Liver (tissue), 3 donors: ENCODE measurements around the gene KERA.

Experiments
- ATF3 ChIP-seq: IDR thresholded peaks from 2 replicates; pipeline ENCODE4 v1.6.1; 2016; ENCODE audit warnings: antibody characterized with exemption
- CTCF ChIP-seq: fragments of 150-350 bp; IDR thresholded peaks from 2 replicates; pipeline ENCODE4 v1.5.1; 2017; ENCODE audit warnings: improper control_type of control experiment, low read depth, low read length; ENCODE audit not compliant: missing input control
- EGR1 ChIP-seq, 2 donors: IDR thresholded peaks; 2 replicates each; pipeline ENCODE4 v1.6.1; 2016 to 2018; ENCODE audit warnings: antibody characterized with exemption in 2 of 2, low read depth in 2 of 2
- GABPA ChIP-seq, 2 donors: IDR thresholded peaks in 1 of 2; conservative IDR thresholded peaks in 1 of 2; 2 replicates each; pipeline ENCODE4 v1.6.1; 2016; ENCODE audit warnings: antibody characterized with exemption in 2 of 2, mild to moderate bottlenecking in 1 of 2, moderate library complexity in 1 of 2
- HNF4G ChIP-seq: IDR thresholded peaks from 2 replicates; pipeline ENCODE4 v1.6.1; 2016; ENCODE audit warnings: antibody characterized with exemption
- JUND ChIP-seq, 2 donors: IDR thresholded peaks; 2 replicates each; pipeline ENCODE4 v1.6.1; 2016; ENCODE audit warnings: antibody characterized with exemption in 2 of 2
- NR2F2 ChIP-seq: IDR thresholded peaks from 2 replicates; pipeline ENCODE4 v1.6.1; 2016; ENCODE audit warnings: antibody characterized with exemption
- RAD21 ChIP-seq, 2 donors: IDR thresholded peaks; 2 replicates each; pipeline ENCODE4 v1.6.1; 2016; ENCODE audit warnings: antibody characterized with exemption in 2 of 2, mild to moderate bottlenecking in 2 of 2
- REST ChIP-seq: IDR thresholded peaks from 2 replicates; pipeline ENCODE4 v1.6.1; 2016; ENCODE audit warnings: antibody characterized with exemption, mild to moderate bottlenecking
- TAF1 ChIP-seq: conservative IDR thresholded peaks from 2 replicates; pipeline ENCODE4 v1.6.1; 2016; ENCODE audit warnings: antibody characterized with exemption, mild to moderate bottlenecking
- ZBTB33 ChIP-seq: IDR thresholded peaks from 2 replicates; pipeline ENCODE4 v1.6.1; 2016; ENCODE audit warnings: antibody characterized with exemption
- TF ChIP-seq, protein P1 (sequence below): IDR thresholded peaks from 2 replicates; pipeline ENCODE4 v1.6.1; 2016; ENCODE audit warnings: antibody characterized with exemption
- donor health status: healthy.
- donor health status: healthy.

DNA sequence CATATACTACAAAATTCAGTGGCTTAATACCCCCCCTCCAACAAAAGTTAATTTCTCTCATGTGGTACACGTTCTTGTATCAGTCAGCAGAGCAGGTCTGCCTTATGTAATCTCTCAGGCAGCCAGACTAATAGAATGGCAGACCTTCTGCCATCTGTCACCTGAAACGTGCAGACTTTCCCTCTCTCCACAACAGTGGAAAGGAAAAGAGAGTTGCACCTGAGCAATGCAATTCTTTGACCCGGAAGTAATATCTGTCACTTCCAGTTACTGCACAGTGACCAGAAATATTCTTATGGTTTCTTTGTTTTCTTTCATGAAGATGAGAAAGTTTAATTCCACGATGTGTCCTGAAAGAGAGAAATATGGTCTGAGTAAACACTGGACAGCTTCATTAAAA is 14.4 kb downstream of the KERA start:
- TF ChIP-seq CTCF (no peak), RAD21 (IDR thresholded peaks at IDR 0.05) (no peak), TAF1 (no peak), REST (no peak), GABPA (IDR thresholded peaks at IDR 0.05 in 1 of 2, conservative IDR thresholded peaks at IDR 0.05 in 1 of 2) (no peak), ZBTB33 (no peak), ATF3 (no peak), JUND (IDR thresholded peaks at IDR 0.05) (no peak), NR2F2 (no peak), HNF4G (no peak), EGR1 (IDR thresholded peaks at IDR 0.05; ENCODE audit: low read depth in 2 of 2) (no peak)
- TF ChIP-seq, protein P1, sequence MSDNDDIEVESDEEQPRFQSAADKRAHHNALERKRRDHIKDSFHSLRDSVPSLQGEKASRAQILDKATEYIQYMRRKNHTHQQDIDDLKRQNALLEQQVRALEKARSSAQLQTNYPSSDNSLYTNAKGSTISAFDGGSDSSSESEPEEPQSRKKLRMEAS = no peak
